Epithelial cell of esophagus (primary cell): ENCODE data around the gene ZNF205.
"Not testable (repeated sequence)": the region's sequence is repeated elsewhere in the genome, so short reads cannot be mapped to it uniquely, and the experiment has no call there.

Source experiments
- DNase-seq: peaks from one replicate; pipeline ENCODE4 v3.0.0; 2010; ENCODE audit warnings: low read depth
- H3K4me3 ChIP-seq: 2 replicates; pipeline ENCODE4 v1.5.1; 2011; ENCODE audit warnings: mild to moderate bottlenecking, low read length, control low read depth
- CTCF ChIP-seq: IDR thresholded peaks from 2 replicates; pipeline ENCODE4 v1.5.1; 2011; ENCODE audit warnings: low read depth, mild to moderate bottlenecking, low read length, control low read depth, inconsistent platforms; ENCODE audit not compliant: insufficient read depth; ENCODE audit errors: missing control alignments

ZNF205 gene

DNA sequence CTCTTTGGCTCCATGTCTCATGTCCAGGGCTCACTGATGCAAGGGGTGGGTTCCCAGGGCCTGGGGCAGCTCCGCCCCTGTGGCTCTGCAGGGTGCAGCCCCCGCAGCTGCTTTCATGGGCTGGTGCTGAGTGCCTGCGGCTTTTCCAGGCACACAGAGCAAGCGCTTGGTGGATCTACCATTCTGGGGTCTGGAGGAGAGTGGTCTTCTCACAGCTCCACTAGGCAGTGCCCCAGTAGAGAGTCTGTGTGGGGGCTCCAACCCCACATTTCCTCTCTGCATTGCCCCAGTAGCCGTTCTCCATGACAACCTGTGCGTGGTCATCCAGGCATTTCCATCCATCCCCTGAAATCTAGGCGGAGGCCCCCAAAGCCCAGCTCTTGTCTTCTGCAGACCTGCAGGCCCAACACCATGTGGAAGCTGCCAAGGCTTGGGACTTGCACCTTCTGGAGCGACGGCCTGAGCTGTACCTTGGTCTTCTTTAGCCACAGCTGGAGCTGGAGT is 41.7 kb upstream of the ZNF205 start:
- no peak for DNase-seq
- no peak for TF ChIP-seq CTCF
- H3K4me3 ChIP-seq = no peak overlapping the region

DNA sequence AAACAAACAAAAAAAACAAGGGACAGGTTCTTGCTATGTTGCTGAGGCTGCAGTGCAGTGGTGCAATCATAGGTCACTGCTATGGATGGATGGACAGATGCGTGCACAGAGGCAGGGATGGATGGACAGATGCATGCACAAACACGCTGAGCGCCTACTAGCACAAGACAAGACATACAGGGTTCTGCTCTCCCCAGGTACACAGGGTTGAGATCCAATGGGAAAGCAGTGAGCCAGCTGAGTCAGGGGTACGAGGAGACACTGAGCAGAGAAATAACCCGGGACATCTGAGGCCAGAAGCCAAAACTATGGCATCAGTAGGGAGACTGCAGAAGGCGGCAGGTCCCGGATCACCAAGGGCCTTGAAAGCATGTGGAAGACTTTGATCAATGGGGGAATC is 40.7 kb upstream of the ZNF205 start:
- H3K4me3 ChIP-seq = no peak overlapping the region
- TF ChIP-seq CTCF = no peak
- no peak for DNase-seq

GRCh38 chr16:3072148-3072547 is 40.2 kb upstream of the ZNF205 start:
- not testable (repeated sequence) for DNase-seq, H3K4me3 ChIP-seq

DNA sequence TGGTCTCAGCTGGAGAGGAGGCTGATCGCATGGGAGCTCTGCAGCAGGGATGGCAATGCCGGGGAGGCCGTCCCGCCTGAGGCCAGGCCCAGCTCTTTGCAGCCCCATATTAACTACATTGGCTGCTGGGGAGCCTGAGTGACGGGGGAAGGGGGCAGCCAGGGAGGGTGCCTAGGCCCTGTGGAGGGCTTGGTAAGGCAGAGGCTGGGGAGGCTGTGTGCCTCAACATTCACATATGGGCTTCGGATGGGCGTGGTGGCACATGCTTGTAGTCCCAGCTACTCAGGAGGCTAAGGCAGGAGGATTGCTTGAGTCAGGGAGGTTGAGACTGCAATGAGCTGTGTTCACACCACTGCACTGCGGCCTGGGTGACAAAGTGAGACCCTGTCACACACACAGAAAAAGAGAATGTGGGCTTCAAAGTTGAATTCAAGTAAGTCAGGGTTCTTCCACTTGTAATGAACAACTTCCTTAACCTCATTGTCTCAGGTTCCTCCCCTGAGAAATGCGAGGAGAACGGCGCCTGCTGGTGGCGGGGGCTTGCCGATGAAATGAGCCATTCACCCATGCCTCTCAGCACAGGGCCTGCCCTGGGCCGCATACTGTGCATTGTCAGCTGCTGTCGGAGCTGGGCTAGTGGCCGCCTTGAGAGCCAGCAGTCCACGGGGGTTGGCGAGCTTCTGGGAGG is 39.7 kb upstream of the ZNF205 start:
- not testable (repeated sequence) for H3K4me3 ChIP-seq, DNase-seq

- DNase-seq = no peak
- no peak for TF ChIP-seq CTCF
- no peak overlapping the region for H3K4me3 ChIP-seq
These were observed 38.9 kb upstream of the ZNF205 start for GRCh38 chr16:3073448-3073847.

- no peak for TF ChIP-seq CTCF
- DNase-seq = no peak
- H3K4me3 ChIP-seq = no peak overlapping the region
These were observed 37.4 kb upstream of the ZNF205 start for GRCh38 chr16:3074860-3075522.

DNA sequence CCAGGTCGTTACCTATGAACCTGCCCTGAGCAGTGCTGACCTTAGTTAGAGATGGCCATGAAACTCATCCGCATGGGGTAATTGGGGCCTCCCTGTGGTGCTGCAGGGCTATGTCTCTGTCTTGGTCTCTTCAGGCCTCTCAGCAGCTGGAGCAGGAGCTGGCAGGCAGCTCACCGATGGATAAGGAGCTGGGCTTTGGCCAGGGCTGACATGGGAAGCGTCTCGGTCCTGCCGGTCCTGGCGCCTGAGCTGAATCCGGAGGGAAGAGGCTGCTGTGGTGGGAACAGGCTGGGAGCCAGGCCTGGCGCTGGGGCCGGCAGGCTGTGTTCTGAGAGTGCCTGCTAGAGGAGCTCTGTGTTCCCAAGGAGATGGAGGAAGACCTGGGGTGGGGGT is 36.9 kb upstream of the ZNF205 start:
- H3K4me3 ChIP-seq = no peak overlapping the region
- TF ChIP-seq CTCF = no peak
- no peak for DNase-seq

GRCh38 chr16:3075946-3076345 is 36.4 kb upstream of the ZNF205 start:
- H3K4me3 ChIP-seq, DNase-seq: not testable (repeated sequence)
